AG09309 (cell line): ENCODE data around the gene THSD4.

Source experiments
- DNase-seq: peaks from one replicate; pipeline ENCODE4 v3.0.0-alpha.2; 2010; ENCODE audit warnings: low read depth
- H3K4me3 ChIP-seq: 2 replicates; pipeline ENCODE4 v1.5.1; 2011; ENCODE audit warnings: mild to moderate bottlenecking, low read depth, low read length, moderate library complexity; ENCODE audit not compliant: control insufficient read depth
- TF ChIP-seq, protein P1 (sequence below): IDR thresholded peaks from 2 replicates; pipeline ENCODE4 v1.5.1; 2011; ENCODE audit warnings: mild to moderate bottlenecking, low read depth, low read length, inconsistent platforms; ENCODE audit not compliant: insufficient read depth, control insufficient read depth; ENCODE audit errors: missing control alignments

The THSD4 gene

DNA sequence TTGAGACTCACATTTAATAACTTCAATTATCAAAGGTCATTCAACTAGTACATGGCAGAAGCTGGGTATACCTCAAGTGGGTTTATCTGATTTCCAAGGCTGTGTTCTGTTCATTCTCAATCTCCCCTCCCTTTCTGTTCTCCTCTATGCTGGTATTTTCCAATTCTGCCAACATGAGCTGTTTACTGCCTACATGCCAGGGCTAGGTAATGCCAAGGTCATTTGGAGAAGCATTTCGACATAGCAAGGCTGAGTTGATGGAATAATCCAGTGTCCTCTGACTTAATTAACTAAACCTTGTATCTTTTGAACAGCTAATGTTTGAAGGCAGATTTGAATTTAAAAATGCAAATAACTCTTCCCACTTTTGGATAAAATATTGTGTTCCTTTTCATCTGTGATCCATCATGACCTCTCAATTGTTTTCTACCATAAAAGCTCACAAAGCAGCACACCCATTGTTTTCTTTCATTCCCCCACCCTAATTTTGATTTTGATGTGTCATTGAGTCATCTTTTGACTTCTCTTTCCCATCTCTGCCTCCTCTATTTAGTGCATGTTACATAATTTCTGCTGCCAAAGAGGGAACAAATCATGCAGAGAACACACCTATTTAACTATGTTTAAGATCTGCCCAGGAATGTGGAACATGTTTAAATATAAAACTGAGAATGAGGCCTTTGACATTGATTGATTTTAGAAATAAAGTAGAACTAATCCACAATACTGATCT is 386.2 kb downstream of the THSD4 start:
- no peak for DNase-seq
- TF ChIP-seq, protein P1, sequence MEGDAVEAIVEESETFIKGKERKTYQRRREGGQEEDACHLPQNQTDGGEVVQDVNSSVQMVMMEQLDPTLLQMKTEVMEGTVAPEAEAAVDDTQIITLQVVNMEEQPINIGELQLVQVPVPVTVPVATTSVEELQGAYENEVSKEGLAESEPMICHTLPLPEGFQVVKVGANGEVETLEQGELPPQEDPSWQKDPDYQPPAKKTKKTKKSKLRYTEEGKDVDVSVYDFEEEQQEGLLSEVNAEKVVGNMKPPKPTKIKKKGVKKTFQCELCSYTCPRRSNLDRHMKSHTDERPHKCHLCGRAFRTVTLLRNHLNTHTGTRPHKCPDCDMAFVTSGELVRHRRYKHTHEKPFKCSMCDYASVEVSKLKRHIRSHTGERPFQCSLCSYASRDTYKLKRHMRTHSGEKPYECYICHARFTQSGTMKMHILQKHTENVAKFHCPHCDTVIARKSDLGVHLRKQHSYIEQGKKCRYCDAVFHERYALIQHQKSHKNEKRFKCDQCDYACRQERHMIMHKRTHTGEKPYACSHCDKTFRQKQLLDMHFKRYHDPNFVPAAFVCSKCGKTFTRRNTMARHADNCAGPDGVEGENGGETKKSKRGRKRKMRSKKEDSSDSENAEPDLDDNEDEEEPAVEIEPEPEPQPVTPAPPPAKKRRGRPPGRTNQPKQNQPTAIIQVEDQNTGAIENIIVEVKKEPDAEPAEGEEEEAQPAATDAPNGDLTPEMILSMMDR, result no peak
- H3K4me3 ChIP-seq, result no peak overlapping the region

DNA sequence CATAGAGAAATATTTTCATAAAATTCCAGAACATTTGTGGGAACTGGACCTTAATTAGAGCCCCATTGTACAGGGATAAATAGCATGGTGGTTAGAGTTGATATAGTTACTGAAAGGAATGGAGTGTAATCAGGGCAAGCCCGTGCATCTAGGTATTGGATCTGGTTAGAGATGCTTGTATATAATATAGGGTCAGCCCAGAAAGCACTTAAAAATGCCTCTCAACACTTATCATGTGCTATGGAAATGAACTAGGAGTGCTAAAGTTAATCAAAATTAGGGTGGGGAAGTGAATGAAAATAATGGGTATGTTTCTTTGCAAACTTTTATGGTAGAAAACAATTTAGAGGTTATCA is 386.8 kb downstream of the THSD4 start:
- TF ChIP-seq, protein P1, result no peak
- no peak for DNase-seq
- no peak overlapping the region for H3K4me3 ChIP-seq

DNA sequence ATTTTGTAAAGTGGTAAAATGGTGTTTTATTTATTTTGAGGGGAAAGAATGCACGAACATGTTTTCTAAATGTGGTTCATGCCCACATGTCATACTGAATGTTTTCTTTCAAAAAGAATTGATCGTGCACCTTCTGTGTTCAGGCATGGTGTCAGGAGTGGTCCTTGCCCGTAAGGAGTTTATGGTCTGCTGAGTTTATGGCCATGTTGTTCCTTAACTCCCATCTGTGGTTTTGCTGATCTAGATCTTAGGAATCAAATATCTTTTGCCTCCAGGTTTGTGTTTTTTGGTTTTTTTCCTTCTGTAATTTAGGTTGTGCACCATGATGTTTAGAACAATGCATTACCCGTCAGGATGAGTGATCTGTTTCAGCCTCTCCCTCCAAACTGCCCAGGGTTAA is 390.7 kb downstream of the THSD4 start:
- TF ChIP-seq, protein P1, result no peak
- H3K4me3 ChIP-seq, result no peak overlapping the region
- DNase-seq, result no peak

DNA sequence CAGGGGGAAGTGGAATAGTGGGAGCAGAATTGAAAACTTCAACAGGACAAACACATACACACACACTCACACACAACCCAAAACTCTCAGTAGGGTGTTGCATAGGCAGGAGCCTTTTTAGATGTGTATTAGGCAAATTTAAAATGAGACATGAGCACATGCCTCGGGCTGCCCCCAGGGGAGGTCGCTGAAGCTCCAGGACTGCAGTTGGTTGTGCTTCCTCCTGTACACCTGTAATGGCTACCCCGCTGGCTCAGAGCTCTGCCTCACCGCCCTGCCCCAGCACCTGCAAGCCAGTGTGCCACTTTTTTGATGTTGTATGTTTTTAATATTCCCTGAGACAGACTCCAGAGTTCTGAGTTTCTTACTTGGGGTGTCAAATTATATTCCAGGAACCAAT is 391.7 kb downstream of the THSD4 start:
- TF ChIP-seq, protein P1, result no peak
- no peak overlapping the region for H3K4me3 ChIP-seq
- DNase-seq, result no peak

DNA sequence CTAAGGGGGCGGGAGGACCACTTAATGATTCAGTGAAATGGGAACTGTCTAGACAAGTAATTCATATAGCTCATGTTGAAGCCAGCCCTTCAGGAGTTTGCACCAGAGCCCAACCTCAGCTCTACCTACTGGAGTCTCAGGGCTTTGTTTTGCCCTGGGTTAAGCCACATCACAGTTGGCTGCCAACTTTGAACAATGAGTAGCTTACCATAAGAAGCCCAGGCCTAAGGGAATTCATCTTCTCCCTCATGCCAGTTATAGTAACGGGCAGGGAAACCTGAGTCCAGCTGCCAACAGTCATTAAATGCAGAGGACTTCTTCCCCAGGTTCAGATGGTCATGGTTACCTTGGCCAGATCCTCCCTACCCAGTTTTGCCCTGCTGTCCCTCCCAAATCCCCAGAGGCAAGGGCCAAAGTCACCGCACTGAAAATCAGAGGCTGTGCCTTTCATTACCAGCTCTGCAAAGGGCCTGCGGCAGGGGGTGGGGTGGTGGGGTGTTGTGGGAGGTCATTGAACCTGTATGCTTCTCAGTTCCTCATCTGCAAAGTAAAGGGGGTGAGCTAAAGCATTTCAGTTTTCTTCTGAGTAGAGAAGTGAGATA is 392.9 kb downstream of the THSD4 start:
- TF ChIP-seq, protein P1, result no peak
- H3K4me3 ChIP-seq, result no peak overlapping the region
- no peak for DNase-seq

DNA sequence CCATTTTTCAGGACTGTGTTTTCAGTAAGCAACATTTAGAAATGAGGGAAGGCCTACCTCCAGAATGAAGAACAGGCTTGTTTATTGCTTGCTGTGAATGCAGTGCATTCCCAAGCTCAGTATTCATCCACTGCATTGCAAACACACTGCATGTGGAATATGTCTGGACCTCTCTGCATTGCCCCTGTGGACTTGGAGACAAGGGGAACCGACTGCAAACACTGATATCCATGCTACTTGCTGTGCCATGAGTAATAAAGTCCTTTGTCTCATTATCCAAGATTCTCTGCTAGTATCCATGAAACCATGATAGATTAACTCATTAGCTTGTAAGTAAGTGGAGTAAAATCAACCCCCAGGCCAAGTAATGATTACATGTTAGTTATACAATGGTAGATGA is 393.9 kb downstream of the THSD4 start:
- TF ChIP-seq, protein P1, result no peak
- no peak overlapping the region for H3K4me3 ChIP-seq
- no peak for DNase-seq
